Smooth muscle cell (in vitro differentiated cells): ENCODE measurements around the gene MIEN1. TPM values are rescaled to one million over a fixed set of nuclear protein-coding genes. Genes with fewer than 3 reads are reported as not detected.
"Not testable (repeated sequence)": the region's sequence is repeated elsewhere in the genome, so short reads cannot be mapped to it uniquely, and the experiment has no call there.

Source experiments
- DNase-seq: peaks from one replicate; lab custom pipeline; 2025; ENCODE audit not compliant: unreplicated experiment; lab: John Stamatoyannopoulos, UW
- H2AFZ ChIP-seq: fragments of 200-600 bp; sonication (generic); 2 replicates; pipeline ENCODE4 v1.6.0; 2016; ENCODE audit warnings: antibody characterized with exemption, low read depth, mild to moderate bottlenecking
- H3F3A ChIP-seq: fragments of 200-600 bp; sonication (generic); 2 replicates; pipeline ENCODE4 v1.6.0; 2017; ENCODE audit warnings: antibody characterized with exemption, low read depth
- H3K27ac ChIP-seq: fragments of 200-600 bp; sonication (generic); 2 replicates; pipeline ENCODE4 v1.5.1; 2016; ENCODE audit warnings: low read depth, mild to moderate bottlenecking
- H3K27me3 ChIP-seq: fragments of 200-600 bp; sonication (generic); 2 replicates; pipeline ENCODE4 v1.6.1; 2016; ENCODE audit warnings: low read depth, mild to moderate bottlenecking
- H3K36me3 ChIP-seq: fragments of 200-600 bp; sonication (generic); 2 replicates; pipeline ENCODE4 v1.5.1; 2016; ENCODE audit warnings: low read depth
- H3K4me1 ChIP-seq: fragments of 200-600 bp; sonication (generic); 2 replicates; pipeline ENCODE4 v1.5.1; 2016; ENCODE audit warnings: low read depth
- H3K4me2 ChIP-seq: fragments of 200-600 bp; sonication (generic); 2 replicates; pipeline ENCODE4 v1.6.0; 2016; ENCODE audit warnings: mild to moderate bottlenecking
- H3K4me3 ChIP-seq: fragments of 200-600 bp; sonication (generic); 2 replicates; pipeline ENCODE4 v1.5.1; 2016; ENCODE audit warnings: mild to moderate bottlenecking
- H3K79me2 ChIP-seq: fragments of 200-600 bp; sonication (generic); 2 replicates; pipeline ENCODE4 v1.6.0; 2016; ENCODE audit warnings: low read depth, mild to moderate bottlenecking
- H3K9ac ChIP-seq: fragments of 200-600 bp; sonication (generic); 2 replicates; pipeline ENCODE4 v1.6.0; 2016; ENCODE audit warnings: low read depth
- H3K9me3 ChIP-seq: fragments of 200-600 bp; sonication (generic); replicated peaks from 2 replicates; pipeline ENCODE4 v1.5.1; 2016; ENCODE audit warnings: low read depth
- H4K20me1 ChIP-seq: fragments of 200-600 bp; sonication (generic); 2 replicates; pipeline ENCODE4 v1.6.0; 2016; ENCODE audit warnings: low read depth
- WGBS: methylation state at CpG from one replicate; pipeline ENCODE4 v1.1.7; 2016; ENCODE audit warnings: low lambda C conversion rate; 5-methylcytosine and 5-hydroxymethylcytosine counted together
- polyA plus RNA-seq: library from polyadenylated mRNA; unstranded; fragments of >200 nt; fragmentation: Nextera tagmentation; extraction: Ambion mirVana; gene quantifications from 2 replicates; pipeline ENCODE4 v1.2.1, GENCODE V29; 2016
- total RNA-seq: library from RNA; depleted of rRNA; stranded (reverse); fragments of >200 nt; gene quantifications from 2 replicates; pipeline ENCODE4 v1.2.3, GENCODE V29; 2014
- TF ChIP-seq, protein P1 (sequence below): fragments of 200-600 bp; sonication (generic); IDR thresholded peaks from 2 replicates; pipeline ENCODE4 v1.5.1; 2017; ENCODE audit warnings: borderline replicate concordance, mild to moderate bottlenecking, antibody characterized with exemption; ENCODE audit not compliant: insufficient read depth, poor library complexity, severe bottlenecking

MIEN1 gene
- total and polyA plus RNA-seq, 2 experiments from 2014 or later = 55.8 to 70.7 TPM

DNA sequence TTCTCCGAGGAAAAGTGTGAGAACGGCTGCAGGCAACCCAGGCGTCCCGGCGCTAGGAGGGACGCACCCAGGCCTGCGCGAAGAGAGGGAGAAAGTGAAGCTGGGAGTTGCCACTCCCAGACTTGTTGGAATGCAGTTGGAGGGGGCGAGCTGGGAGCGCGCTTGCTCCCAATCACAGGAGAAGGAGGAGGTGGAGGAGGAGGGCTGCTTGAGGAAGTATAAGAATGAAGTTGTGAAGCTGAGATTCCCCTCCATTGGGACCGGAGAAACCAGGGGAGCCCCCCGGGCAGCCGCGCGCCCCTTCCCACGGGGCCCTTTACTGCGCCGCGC, 30.5 kb downstream of the MIEN1 start, which contains the start of gene ERBB2:
TSS of gene ERBB2 (plus strand) at position 247 of the 330 bp plus-strand sequence. CDS start 175 bp downstream, outside the sequence.
- H2AFZ ChIP-seq = peak within 1 kb of the TSS; percentile 90
- peak within 1 kb of the TSS; percentile 92 for H3K4me2 ChIP-seq
- H3F3A ChIP-seq = no peaks in the 10 kb centered on the region
- DNase-seq = peak; percentile 43
- H3K79me2 ChIP-seq = peaks cover 34% of the 10 kb centered on the region
- H3K4me3 ChIP-seq = peak within 1 kb of the TSS; percentile 91
- no peaks in the 10 kb centered on the region for H3K9me3 ChIP-seq
- H4K20me1 ChIP-seq = peaks cover 38% of the 10 kb centered on the region
- no peaks in the 10 kb centered on the region for H3K27me3 ChIP-seq
- H3K9ac ChIP-seq = peak within 1 kb of the TSS; percentile 72
- no peaks in the 10 kb centered on the region for H3K36me3 ChIP-seq
- 1% methylated on average over 16 of the region's 20 CpGs for WGBS
- TF ChIP-seq, protein P1, sequence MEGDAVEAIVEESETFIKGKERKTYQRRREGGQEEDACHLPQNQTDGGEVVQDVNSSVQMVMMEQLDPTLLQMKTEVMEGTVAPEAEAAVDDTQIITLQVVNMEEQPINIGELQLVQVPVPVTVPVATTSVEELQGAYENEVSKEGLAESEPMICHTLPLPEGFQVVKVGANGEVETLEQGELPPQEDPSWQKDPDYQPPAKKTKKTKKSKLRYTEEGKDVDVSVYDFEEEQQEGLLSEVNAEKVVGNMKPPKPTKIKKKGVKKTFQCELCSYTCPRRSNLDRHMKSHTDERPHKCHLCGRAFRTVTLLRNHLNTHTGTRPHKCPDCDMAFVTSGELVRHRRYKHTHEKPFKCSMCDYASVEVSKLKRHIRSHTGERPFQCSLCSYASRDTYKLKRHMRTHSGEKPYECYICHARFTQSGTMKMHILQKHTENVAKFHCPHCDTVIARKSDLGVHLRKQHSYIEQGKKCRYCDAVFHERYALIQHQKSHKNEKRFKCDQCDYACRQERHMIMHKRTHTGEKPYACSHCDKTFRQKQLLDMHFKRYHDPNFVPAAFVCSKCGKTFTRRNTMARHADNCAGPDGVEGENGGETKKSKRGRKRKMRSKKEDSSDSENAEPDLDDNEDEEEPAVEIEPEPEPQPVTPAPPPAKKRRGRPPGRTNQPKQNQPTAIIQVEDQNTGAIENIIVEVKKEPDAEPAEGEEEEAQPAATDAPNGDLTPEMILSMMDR = no peak
- peaks cover 32% of the 10 kb centered on the region for H3K4me1 ChIP-seq
- no peak within 1 kb of the TSS for H3K27ac ChIP-seq

DNA sequence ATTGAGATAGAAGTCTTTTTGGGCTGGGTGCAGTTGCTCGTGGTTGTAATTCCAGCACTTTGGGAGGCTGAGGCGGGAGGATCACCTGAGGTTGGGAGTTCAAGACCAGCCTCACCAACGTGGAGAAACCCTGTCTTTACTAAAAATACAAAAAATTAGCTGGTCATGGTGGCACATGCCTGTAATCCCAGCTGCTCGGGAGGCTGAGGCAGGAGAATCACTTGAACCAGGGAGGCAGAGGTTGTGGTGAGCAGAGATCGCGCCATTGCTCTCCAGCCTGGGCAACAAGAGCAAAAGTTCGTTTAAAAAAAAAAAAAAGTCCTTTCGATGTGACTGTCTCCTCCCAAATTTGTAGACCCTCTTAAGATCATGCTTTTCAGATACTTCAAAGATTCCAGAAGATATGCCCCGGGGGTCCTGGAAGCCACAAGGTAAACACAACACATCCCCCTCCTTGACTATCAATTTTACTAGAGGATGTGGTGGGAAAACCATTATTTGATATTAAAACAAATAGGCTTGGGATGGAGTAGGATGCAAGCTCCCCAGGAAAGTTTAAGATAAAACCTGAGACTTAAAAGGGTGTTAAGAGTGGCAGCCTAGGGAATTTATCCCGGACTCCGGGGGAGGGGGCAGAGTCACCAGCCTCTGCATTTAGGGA, 31.0 kb downstream of the MIEN1 start:
- H3K27ac ChIP-seq = not testable (repeated sequence)

DNA sequence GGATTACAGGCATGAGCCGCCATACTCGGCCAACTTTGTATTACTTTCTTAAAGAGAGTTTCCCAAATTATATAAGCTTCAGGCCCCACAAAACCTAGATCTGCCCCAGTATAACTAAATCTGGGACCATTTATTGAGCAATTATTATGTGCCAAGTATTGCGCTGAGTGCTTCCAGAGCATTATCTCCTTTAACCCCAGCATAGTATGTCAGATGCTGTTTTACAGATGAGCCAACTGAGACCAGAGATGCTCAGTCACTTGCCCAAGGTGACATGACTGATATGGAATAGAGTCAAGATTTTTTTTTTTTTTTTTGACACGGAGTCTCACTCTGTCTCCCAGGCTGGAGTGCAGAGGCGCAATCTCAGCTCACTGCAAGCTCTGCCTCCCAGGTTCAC, 32.4 kb downstream of the MIEN1 start:
- H3K27ac ChIP-seq = no peak overlapping the region
- no peak for DNase-seq
- no peak overlapping the region for H3K4me3 ChIP-seq
- 98% methylated on average over 5 of the region's 5 CpGs for WGBS
- no peaks in the 10 kb centered on the region for H3K36me3 ChIP-seq
- peaks cover 21% of the 10 kb centered on the region for H4K20me1 ChIP-seq
- no peak overlapping the region for H2AFZ ChIP-seq
- H3K9ac ChIP-seq = no peak overlapping the region
- H3K79me2 ChIP-seq = peaks cover 28% of the 10 kb centered on the region
- no peaks in the 10 kb centered on the region for H3F3A ChIP-seq
- TF ChIP-seq, protein P1 = no peak
- H3K9me3 ChIP-seq = no peaks in the 10 kb centered on the region
- H3K27me3 ChIP-seq = no peaks in the 10 kb centered on the region
- peaks cover 33% of the 10 kb centered on the region for H3K4me1 ChIP-seq
- H3K4me2 ChIP-seq = no peak overlapping the region

More for the DNA sequence above, 31.0 kb downstream of the MIEN1 start:
- peak overlapping the region; percentile 91 for H3K4me3 ChIP-seq
- peak overlapping the region; percentile 72 for H3K9ac ChIP-seq
- DNase-seq, H3F3A ChIP-seq, H3K36me3 ChIP-seq, H3K27me3 ChIP-seq, H3K9me3 ChIP-seq: not testable (repeated sequence)
- H3K79me2 ChIP-seq = peaks cover 34% of the 10 kb centered on the region
- 54% methylated on average over 11 of the region's 11 CpGs for WGBS
- peak overlapping the region; percentile 92 for H3K4me2 ChIP-seq
- peak overlapping the region; percentile 90 for H2AFZ ChIP-seq
- peaks cover 33% of the 10 kb centered on the region for H4K20me1 ChIP-seq
- peaks cover 32% of the 10 kb centered on the region for H3K4me1 ChIP-seq

DNA sequence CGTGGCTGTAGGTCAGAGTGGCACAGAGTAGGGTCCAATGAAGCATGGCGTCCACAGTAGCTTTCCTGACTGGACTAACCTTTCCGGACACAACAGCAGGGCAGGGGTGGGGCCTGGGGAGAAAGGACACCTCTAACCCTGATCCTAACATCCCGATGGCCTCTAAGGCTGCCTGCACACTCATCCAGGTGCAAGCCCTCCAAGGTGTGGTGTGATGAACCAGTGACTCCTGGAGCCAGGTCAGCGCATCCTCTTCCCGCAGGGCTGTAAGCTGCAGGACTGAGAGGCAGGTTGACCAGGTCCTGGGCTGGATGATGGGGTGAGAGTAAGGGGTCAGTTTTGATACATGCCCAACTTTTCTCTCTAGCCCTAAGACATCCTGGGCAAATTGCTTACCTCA, 33.6 kb downstream of the MIEN1 start:
- no peaks in the 10 kb centered on the region for H3K9me3 ChIP-seq

More for the DNA sequence above, 33.6 kb downstream of the MIEN1 start:
- H3K79me2 ChIP-seq = peaks cover 17% of the 10 kb centered on the region
- no peak overlapping the region for H2AFZ ChIP-seq
- H3K27ac ChIP-seq = no peak overlapping the region
- no peaks in the 10 kb centered on the region for H3K36me3 ChIP-seq
- no peak overlapping the region for H3K4me3 ChIP-seq
- peaks cover 9% of the 10 kb centered on the region for H4K20me1 ChIP-seq
- no peaks in the 10 kb centered on the region for H3F3A ChIP-seq
- no peak overlapping the region for H3K4me2 ChIP-seq
- 87% methylated on average over 6 of the region's 6 CpGs for WGBS
- H3K27me3 ChIP-seq = no peaks in the 10 kb centered on the region
- H3K4me1 ChIP-seq = peaks cover 25% of the 10 kb centered on the region
- no peak for DNase-seq
- TF ChIP-seq, protein P1 = no peak
- H3K9ac ChIP-seq = no peak overlapping the region
